ENCODE results near the gene NOG.

NOG gene

GRCh38 chr17:56596691-56597494 is 3.4 kb downstream of the NOG start:
- in situ Hi-C loops (cut with HindIII; ENCODE audit: low sequenced_read_pairs), result no loop called here

- in situ Hi-C loops (cut with HindIII; ENCODE audit: low sequenced_read_pairs), result no loop called here
Measured at GRCh38 chr17:56597495-56597990, 4.0 kb downstream of the NOG start.

- in situ Hi-C loops (cut with HindIII; ENCODE audit: low sequenced_read_pairs), result no loop called here
Measured at GRCh38 chr17:56598466-56598865, 5.0 kb downstream of the NOG start.

GRCh38 chr17:56599088-56599487 is 5.6 kb downstream of the NOG start:
- in situ Hi-C loops (cut with HindIII; ENCODE audit: low sequenced_read_pairs), result no loop called here

- in situ Hi-C loops (cut with HindIII; ENCODE audit: low sequenced_read_pairs), result no loop called here
Measured at GRCh38 chr17:56599566-56599965, 6.1 kb downstream of the NOG start.

- in situ Hi-C loops (cut with HindIII; ENCODE audit: low sequenced_read_pairs), result no loop called here
Measured at GRCh38 chr17:56600256-56600655, 6.8 kb downstream of the NOG start.

GRCh38 chr17:56601591-56601990 is 8.1 kb downstream of the NOG start:
- in situ Hi-C loops (cut with HindIII; ENCODE audit: low sequenced_read_pairs), result no loop called here

- in situ Hi-C loops (cut with HindIII; ENCODE audit: low sequenced_read_pairs), result no loop called here
Measured at GRCh38 chr17:56602292-56603130, 9.0 kb downstream of the NOG start.

GRCh38 chr17:56603486-56604238 is 10.2 kb downstream of the NOG start:
- in situ Hi-C loops (cut with HindIII; ENCODE audit: low sequenced_read_pairs), result no loop called here

- in situ Hi-C loops (cut with HindIII; ENCODE audit: low sequenced_read_pairs), result no loop called here
Measured at GRCh38 chr17:56604691-56605290, 11.3 kb downstream of the NOG start.

GRCh38 chr17:56608944-56609343 is 15.4 kb downstream of the NOG start:
- in situ Hi-C loops (cut with HindIII; ENCODE audit: low sequenced_read_pairs), result no loop called here

GRCh38 chr17:56610321-56610720 is 16.8 kb downstream of the NOG start:
- in situ Hi-C loops (cut with HindIII; ENCODE audit: low sequenced_read_pairs), result no loop called here

GRCh38 chr17:56613131-56613530 is 19.6 kb downstream of the NOG start:
- in situ Hi-C loops (cut with HindIII; ENCODE audit: low sequenced_read_pairs), result no loop called here

GRCh38 chr17:56614522-56614921 is 21.0 kb downstream of the NOG start:
- in situ Hi-C loops (cut with HindIII; ENCODE audit: low sequenced_read_pairs), result no loop called here

GRCh38 chr17:56616239-56616638 is 22.7 kb downstream of the NOG start:
- in situ Hi-C loops (cut with HindIII; ENCODE audit: low sequenced_read_pairs), result no loop called here

- in situ Hi-C loops (cut with HindIII; ENCODE audit: low sequenced_read_pairs), result no loop called here
Measured at GRCh38 chr17:56623383-56623782, 29.9 kb downstream of the NOG start.

GRCh38 chr17:56624309-56624708 is 30.8 kb downstream of the NOG start:
- in situ Hi-C loops (cut with HindIII; ENCODE audit: low sequenced_read_pairs), result no loop called here

GRCh38 chr17:56624912-56625311 is 31.4 kb downstream of the NOG start:
- in situ Hi-C loops (cut with HindIII; ENCODE audit: low sequenced_read_pairs), result no loop called here

GRCh38 chr17:56629531-56630075 is 36.1 kb downstream of the NOG start:
- in situ Hi-C loops (cut with HindIII; ENCODE audit: low sequenced_read_pairs), result no loop called here

GRCh38 chr17:56630202-56630601 is 36.7 kb downstream of the NOG start:
- in situ Hi-C loops (cut with HindIII; ENCODE audit: low sequenced_read_pairs), result no loop called here
